ENCODE measurements around the gene RERE.
A peak's percentile ranks its signal among the peaks of the same experiment; 100 is the strongest.

The RERE gene

GRCh38 chr1:8350914-8351684 is 466.3 kb downstream of the RERE start:
- Histone ChIP-seq H3K9me3 (ENCODE audit: control insufficient read depth in 2 of 2, low read length in 2 of 2) (no peaks in the 10 kb centered on the region), H3K36me3 (ENCODE audit: control insufficient read depth in 2 of 2, insufficient read depth in 2 of 2, low read length in 2 of 2) (peaks cover 25 to 27% of the 10 kb centered on the region in 2 donors), H3K4me1 (ENCODE audit: control insufficient read depth in 2 of 2, insufficient read depth in 2 of 2, low read length in 2 of 2) (no peaks in the 10 kb centered on the region), H3K9ac (ENCODE audit: low read depth in 1 of 2, low read length in 2 of 2) (no peak overlapping the region), H3K4me3 (ENCODE audit: low read length in 2 of 2) (no peak overlapping the region), H3K27ac (ENCODE audit: low read depth in 2 of 2, low read length in 2 of 2) (no peak overlapping the region), H3K27me3 (ENCODE audit: control insufficient read depth in 2 of 2, insufficient read depth in 2 of 2, low read length in 2 of 2) (no peaks in the 10 kb centered on the region)

- Histone ChIP-seq H3K36me3 (ENCODE audit: control insufficient read depth in 2 of 2, insufficient read depth in 2 of 2, low read length in 2 of 2) (peaks cover 14 to 16% of the 10 kb centered on the region in 2 donors), H3K4me1 (ENCODE audit: control insufficient read depth in 2 of 2, insufficient read depth in 2 of 2, low read length in 2 of 2) (no peaks in the 10 kb centered on the region), H3K4me3 (ENCODE audit: low read length in 2 of 2) (no peak overlapping the region), H3K9ac (ENCODE audit: low read depth in 1 of 2, low read length in 2 of 2) (no peak overlapping the region), H3K27ac (ENCODE audit: low read depth in 2 of 2, low read length in 2 of 2) (no peak overlapping the region), H3K27me3 (ENCODE audit: control insufficient read depth in 2 of 2, insufficient read depth in 2 of 2, low read length in 2 of 2) (no peaks in the 10 kb centered on the region), H3K9me3 (ENCODE audit: control insufficient read depth in 2 of 2, low read length in 2 of 2) (no peaks in the 10 kb centered on the region)
Measured at GRCh38 chr1:8349961-8350360, 467.5 kb downstream of the RERE start.

GRCh38 chr1:8349473-8349865 is 468.0 kb downstream of the RERE start:
- H3K27me3 ChIP-seq (ENCODE audit: control insufficient read depth in 2 of 2, insufficient read depth in 2 of 2, low read length in 2 of 2) = no peaks in the 10 kb centered on the region
- no peak overlapping the region for H3K9ac ChIP-seq (ENCODE audit: low read depth in 1 of 2, low read length in 2 of 2)
- peaks cover 13% of the 10 kb centered on the region in 2 donors for H3K36me3 ChIP-seq (ENCODE audit: control insufficient read depth in 2 of 2, insufficient read depth in 2 of 2, low read length in 2 of 2)
- H3K4me1 ChIP-seq (ENCODE audit: control insufficient read depth in 2 of 2, insufficient read depth in 2 of 2, low read length in 2 of 2) = no peaks in the 10 kb centered on the region
- no peak overlapping the region for H3K27ac ChIP-seq (ENCODE audit: low read depth in 2 of 2, low read length in 2 of 2)
- H3K9me3 ChIP-seq (ENCODE audit: control insufficient read depth in 2 of 2, low read length in 2 of 2) = no peaks in the 10 kb centered on the region
- no peak overlapping the region for H3K4me3 ChIP-seq (ENCODE audit: low read length in 2 of 2)

DNA sequence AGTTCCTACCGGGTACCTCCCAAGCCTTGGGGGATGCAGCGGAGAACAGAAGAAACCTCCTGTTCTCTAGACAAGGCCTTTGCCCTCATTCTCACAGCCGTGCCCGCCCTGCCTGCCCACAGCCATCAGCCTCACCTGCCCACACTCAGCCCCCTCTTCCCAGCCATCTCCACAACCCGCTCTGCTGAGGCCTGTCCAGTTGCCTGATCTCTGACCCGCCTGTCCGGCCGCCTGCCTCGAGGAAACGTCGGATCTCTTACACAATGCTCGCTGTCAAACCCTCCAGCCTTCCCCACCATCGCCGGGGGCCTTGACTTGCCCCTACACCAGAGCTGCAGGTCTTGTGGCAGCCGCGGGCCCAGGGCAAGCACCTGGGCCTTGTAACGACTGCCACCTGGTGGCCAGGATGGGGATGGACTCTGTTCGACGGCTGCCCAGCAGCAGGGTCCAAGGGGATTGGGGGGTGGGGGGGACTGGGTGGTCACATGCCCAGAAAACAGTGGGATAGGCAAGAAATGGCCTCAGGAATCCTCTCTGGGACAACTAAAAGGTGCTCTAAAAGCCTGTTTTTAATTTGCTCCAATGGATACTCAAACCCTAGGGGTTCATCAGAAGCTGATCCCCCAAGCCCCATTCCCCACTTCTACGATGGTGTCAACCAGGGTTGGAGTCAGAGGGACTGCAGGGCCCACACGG is 468.5 kb downstream of the RERE start:
- H3K4me3 ChIP-seq (ENCODE audit: low read length in 2 of 2) = no peak overlapping the region
- peaks cover 0 to under 1% of the 10 kb centered on the region in 2 donors for H3K4me1 ChIP-seq (ENCODE audit: control insufficient read depth in 2 of 2, insufficient read depth in 2 of 2, low read length in 2 of 2)
- H3K9me3 ChIP-seq (ENCODE audit: control insufficient read depth in 2 of 2, low read length in 2 of 2) = no peaks in the 10 kb centered on the region
- H3K27ac ChIP-seq (ENCODE audit: low read depth in 2 of 2, low read length in 2 of 2) = no peak overlapping the region
- H3K9ac ChIP-seq (ENCODE audit: low read depth in 1 of 2, low read length in 2 of 2) = no peak overlapping the region
- H3K36me3 ChIP-seq (ENCODE audit: control insufficient read depth in 2 of 2, insufficient read depth in 2 of 2, low read length in 2 of 2) = peaks cover 7 to 10% of the 10 kb centered on the region in 2 donors
- H3K27me3 ChIP-seq (ENCODE audit: control insufficient read depth in 2 of 2, insufficient read depth in 2 of 2, low read length in 2 of 2) = no peaks in the 10 kb centered on the region

GRCh38 chr1:8348047-8348776 is 469.2 kb downstream of the RERE start:
- Histone ChIP-seq H3K4me1 (ENCODE audit: control insufficient read depth in 2 of 2, insufficient read depth in 2 of 2, low read length in 2 of 2) (peaks cover 0 to 5% of the 10 kb centered on the region in 2 donors), H3K36me3 (ENCODE audit: control insufficient read depth in 2 of 2, insufficient read depth in 2 of 2, low read length in 2 of 2) (peaks cover under 1 to 3% of the 10 kb centered on the region in 2 donors), H3K27me3 (ENCODE audit: control insufficient read depth in 2 of 2, insufficient read depth in 2 of 2, low read length in 2 of 2) (no peaks in the 10 kb centered on the region), H3K4me3 (ENCODE audit: low read length in 2 of 2) (no peak overlapping the region), H3K27ac (ENCODE audit: low read depth in 2 of 2, low read length in 2 of 2) (no peak overlapping the region), H3K9ac (ENCODE audit: low read depth in 1 of 2, low read length in 2 of 2) (no peak overlapping the region), H3K9me3 (ENCODE audit: control insufficient read depth in 2 of 2, low read length in 2 of 2) (no peaks in the 10 kb centered on the region)

DNA sequence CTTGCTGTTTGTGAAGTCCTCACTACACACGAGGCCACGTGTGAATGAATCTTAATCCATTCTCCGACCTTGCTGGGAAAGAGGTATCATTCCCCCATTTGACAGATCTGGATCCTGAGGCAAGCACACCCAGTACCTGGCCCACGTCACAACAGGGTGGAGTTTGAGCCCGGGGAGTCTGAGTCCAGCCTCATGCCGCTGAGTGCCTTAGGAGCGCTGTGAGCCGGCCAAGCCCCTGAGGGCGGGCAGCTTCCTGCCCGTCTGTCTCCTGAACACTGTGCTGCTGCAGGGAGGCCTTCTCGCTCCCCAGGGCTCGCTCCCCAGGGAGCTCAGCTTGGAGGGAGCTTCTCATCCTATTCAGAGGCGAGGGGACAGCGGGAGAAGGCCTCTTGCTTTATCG is 469.8 kb downstream of the RERE start:
- H3K9me3 ChIP-seq (ENCODE audit: control insufficient read depth in 2 of 2, low read length in 2 of 2) = no peaks in the 10 kb centered on the region
- no peak overlapping the region for H3K9ac ChIP-seq (ENCODE audit: low read depth in 1 of 2, low read length in 2 of 2)
- no peak overlapping the region for H3K27ac ChIP-seq (ENCODE audit: low read depth in 2 of 2, low read length in 2 of 2)
- H3K36me3 ChIP-seq (ENCODE audit: control insufficient read depth in 2 of 2, insufficient read depth in 2 of 2, low read length in 2 of 2) = peaks cover 0 to under 1% of the 10 kb centered on the region in 2 donors
- H3K27me3 ChIP-seq (ENCODE audit: control insufficient read depth in 2 of 2, insufficient read depth in 2 of 2, low read length in 2 of 2) = no peaks in the 10 kb centered on the region
- peaks cover 0 to 7% of the 10 kb centered on the region in 2 donors for H3K4me1 ChIP-seq (ENCODE audit: control insufficient read depth in 2 of 2, insufficient read depth in 2 of 2, low read length in 2 of 2)
- H3K4me3 ChIP-seq (ENCODE audit: low read length in 2 of 2) = no peak overlapping the region

DNA sequence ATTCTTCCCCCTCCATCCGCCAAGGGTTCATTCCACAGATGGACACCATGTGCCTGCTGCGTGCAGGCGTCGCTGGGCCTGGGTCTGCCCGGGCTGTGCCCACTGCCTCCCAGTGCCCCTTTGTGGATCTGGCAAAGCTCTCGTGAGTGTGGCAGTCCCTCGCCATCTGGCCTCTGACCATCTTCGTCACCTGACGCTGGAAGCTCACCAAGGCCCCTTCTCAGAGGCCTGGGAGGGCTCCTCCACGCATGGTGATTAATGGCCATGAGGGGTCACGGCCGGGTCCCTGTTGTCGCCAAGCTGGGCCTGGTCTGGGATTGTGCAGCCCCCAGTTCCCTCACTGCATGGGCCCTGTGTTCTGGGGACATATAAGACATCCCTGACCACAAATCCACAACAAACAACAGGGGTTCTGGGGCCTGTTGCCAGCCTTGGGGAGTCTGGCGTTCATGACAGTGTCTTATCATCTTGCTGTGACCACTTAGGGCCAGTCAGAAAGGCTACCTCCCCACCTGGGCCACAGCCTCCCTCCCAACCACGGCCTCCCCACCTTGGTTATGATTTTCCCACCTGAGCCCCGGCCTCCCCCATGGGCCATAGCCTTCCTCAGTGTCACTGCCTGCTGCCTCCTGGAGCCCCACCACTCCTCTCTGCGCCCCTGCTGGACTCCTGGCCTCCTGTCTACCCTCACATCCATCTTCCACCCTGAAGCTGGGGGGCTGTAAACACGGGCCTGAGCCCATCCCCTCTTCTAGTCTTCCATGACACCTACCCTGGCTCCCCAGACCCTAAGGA is 471.6 kb downstream of the RERE start:
- no peaks in the 10 kb centered on the region for H3K27me3 ChIP-seq (ENCODE audit: control insufficient read depth in 2 of 2, insufficient read depth in 2 of 2, low read length in 2 of 2)

DNA sequence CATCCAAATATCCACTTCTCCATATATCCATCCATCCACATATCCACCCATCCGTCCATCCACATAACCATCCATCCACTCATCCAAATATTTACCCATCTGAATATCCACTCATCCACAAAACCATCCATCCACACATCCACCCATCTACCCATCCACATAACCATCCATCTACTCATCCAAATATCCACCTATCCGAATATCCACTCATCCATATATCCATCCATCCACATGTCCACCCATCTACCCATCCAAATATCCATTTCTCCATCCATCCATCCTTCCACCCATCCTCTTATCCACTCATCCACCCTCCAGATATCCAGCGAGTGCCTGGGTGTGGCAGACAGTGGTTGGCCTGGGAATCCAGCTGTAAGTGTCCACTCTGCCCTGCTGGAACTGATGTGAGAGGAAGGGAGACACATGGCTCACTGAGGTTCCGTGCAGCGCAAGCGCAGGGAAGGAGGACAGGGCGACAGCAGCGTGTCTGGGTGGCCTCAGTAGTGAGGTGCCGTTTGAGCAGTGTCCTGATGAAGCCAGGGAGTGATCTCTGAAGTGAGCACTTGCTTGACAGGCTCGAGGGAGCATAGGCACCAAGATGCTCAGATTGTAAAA is 472.4 kb downstream of the RERE start:
- Histone ChIP-seq H3K36me3 (ENCODE audit: control insufficient read depth in 2 of 2, insufficient read depth in 2 of 2, low read length in 2 of 2) (no peaks in the 10 kb centered on the region), H3K4me1 (ENCODE audit: control insufficient read depth in 2 of 2, insufficient read depth in 2 of 2, low read length in 2 of 2) (peaks cover 0 to 7% of the 10 kb centered on the region in 2 donors), H3K9me3 (ENCODE audit: control insufficient read depth in 2 of 2, low read length in 2 of 2) (no peaks in the 10 kb centered on the region), H3K4me3 (ENCODE audit: low read length in 2 of 2) (no peak overlapping the region), H3K27me3 (ENCODE audit: control insufficient read depth in 2 of 2, insufficient read depth in 2 of 2, low read length in 2 of 2) (no peaks in the 10 kb centered on the region), H3K27ac (ENCODE audit: low read depth in 2 of 2, low read length in 2 of 2) (no peak overlapping the region), H3K9ac (ENCODE audit: low read depth in 1 of 2, low read length in 2 of 2) (no peak overlapping the region)

More for the DNA sequence above, 471.6 kb downstream of the RERE start:
- H3K36me3 ChIP-seq (ENCODE audit: control insufficient read depth in 2 of 2, insufficient read depth in 2 of 2, low read length in 2 of 2) = no peaks in the 10 kb centered on the region
- no peak overlapping the region for H3K27ac ChIP-seq (ENCODE audit: low read depth in 2 of 2, low read length in 2 of 2)
- H3K9ac ChIP-seq (ENCODE audit: low read depth in 1 of 2, low read length in 2 of 2) = no peak overlapping the region
- H3K4me3 ChIP-seq (ENCODE audit: low read length in 2 of 2) = no peak overlapping the region
- no peaks in the 10 kb centered on the region for H3K9me3 ChIP-seq (ENCODE audit: control insufficient read depth in 2 of 2, low read length in 2 of 2)
- peaks cover 0 to 7% of the 10 kb centered on the region in 2 donors for H3K4me1 ChIP-seq (ENCODE audit: control insufficient read depth in 2 of 2, insufficient read depth in 2 of 2, low read length in 2 of 2)

DNA sequence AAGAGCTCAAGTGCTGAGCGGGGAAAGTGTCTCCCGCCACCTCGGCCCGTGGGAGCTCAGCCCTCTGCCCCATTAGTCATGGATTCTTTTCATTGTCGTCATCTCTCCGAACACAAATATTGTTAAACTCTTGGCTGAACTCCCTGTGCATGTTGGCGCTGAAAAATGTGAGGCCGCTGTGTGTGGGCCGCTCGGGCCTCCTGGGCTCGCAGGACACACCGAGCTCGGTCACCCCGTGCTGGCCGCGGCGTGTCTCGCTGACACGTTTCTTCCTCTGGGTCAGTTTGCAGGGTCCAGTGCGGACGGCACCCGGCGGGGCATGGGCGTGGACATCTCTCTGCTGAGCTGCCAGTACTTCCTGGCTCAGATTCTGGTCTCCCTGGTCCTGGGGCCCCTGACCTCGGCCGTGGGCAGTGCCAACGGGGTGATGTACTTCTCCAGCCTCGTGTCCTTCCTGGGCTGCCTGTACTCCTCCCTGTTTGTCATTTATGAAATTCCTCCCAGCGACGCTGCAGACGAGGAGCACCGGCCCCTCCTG is 473.9 kb downstream of the RERE start:
- Histone ChIP-seq H3K4me1 (ENCODE audit: control insufficient read depth in 2 of 2, insufficient read depth in 2 of 2, low read length in 2 of 2) (peaks cover 0 to 7% of the 10 kb centered on the region in 2 donors), H3K27me3 (ENCODE audit: control insufficient read depth in 2 of 2, insufficient read depth in 2 of 2, low read length in 2 of 2) (no peaks in the 10 kb centered on the region), H3K36me3 (ENCODE audit: control insufficient read depth in 2 of 2, insufficient read depth in 2 of 2, low read length in 2 of 2) (no peaks in the 10 kb centered on the region), H3K9me3 (ENCODE audit: control insufficient read depth in 2 of 2, low read length in 2 of 2) (no peaks in the 10 kb centered on the region), H3K9ac (ENCODE audit: low read depth in 1 of 2, low read length in 2 of 2) (peak overlapping the region in 1 of 2 donors; percentile 53), H3K4me3 (ENCODE audit: low read length in 2 of 2) (peak overlapping the region in 1 of 2 donors; percentile 13), H3K27ac (ENCODE audit: low read depth in 2 of 2, low read length in 2 of 2) (peak overlapping the region; percentile 43 to 77)
